DND-41 (cell line): ENCODE measurements around the gene HSD17B3.

Source experiments
- ATAC-seq: fragments of 200-7000 bp; cut with Tn5 transposase; 3 replicates; pipeline ENCODE4 v1.9.1; 2021; ENCODE audit warnings: low read depth; ENCODE audit not compliant: insufficient read depth
- DNase-seq: peaks from one replicate; pipeline ENCODE4 v3.0.0-alpha.2; 2020
- H2AFZ ChIP-seq: 2 replicates; pipeline ENCODE4 v1.6.0; 2012; ENCODE audit warnings: low read depth, low read length
- H3K27ac ChIP-seq: 2 replicates; pipeline ENCODE4 v1.5.1; 2012; ENCODE audit warnings: low read length, inconsistent platforms
- H3K27me3 ChIP-seq: fragments of 200-600 bp; sonication (generic); 2 replicates; pipeline ENCODE4 v1.6.0; 2012; ENCODE audit warnings: low read length, mild to moderate bottlenecking, inconsistent platforms; ENCODE audit not compliant: insufficient read depth, poor library complexity
- H3K36me3 ChIP-seq: 2 replicates; pipeline ENCODE4 v1.5.1; 2012; ENCODE audit warnings: low read length, inconsistent platforms; ENCODE audit not compliant: insufficient read depth
- H3K4me1 ChIP-seq: 2 replicates; pipeline ENCODE4 v1.5.1; 2012; ENCODE audit warnings: mild to moderate bottlenecking, low read length; ENCODE audit not compliant: insufficient read depth
- H3K4me2 ChIP-seq: 2 replicates; pipeline ENCODE4 v1.6.0; 2012; ENCODE audit warnings: mild to moderate bottlenecking, moderate library complexity, low read length, inconsistent platforms; ENCODE audit not compliant: insufficient read depth
- H3K4me3 ChIP-seq, 2 experiments: fragments of 200-600 bp in 1 of 2; shearing (Covaris generic) in 1 of 2; 2 replicates each; pipeline ENCODE4 v1.5.1; 2012 to 2016; ENCODE audit warnings: inconsistent platforms in 2 of 2, low read length in 2 of 2, mild to moderate bottlenecking in 2 of 2, low read depth in 1 of 2, moderate library complexity in 1 of 2
- H3K79me2 ChIP-seq: 2 replicates; pipeline ENCODE4 v1.6.0; 2012; ENCODE audit warnings: low read length, inconsistent platforms; ENCODE audit not compliant: insufficient read depth
- H3K9ac ChIP-seq: 2 replicates; pipeline ENCODE4 v1.6.0; 2012; ENCODE audit warnings: low read depth, mild to moderate bottlenecking, inconsistent platforms, low read length, moderate library complexity
- H3K9me3 ChIP-seq: 2 replicates; pipeline ENCODE4 v1.5.1; 2012; ENCODE audit warnings: low read length, moderate library complexity, mild to moderate bottlenecking, inconsistent platforms; ENCODE audit not compliant: insufficient read depth, severe bottlenecking
- H4K20me1 ChIP-seq: 2 replicates; pipeline ENCODE4 v1.6.0; 2012; ENCODE audit warnings: low read length; ENCODE audit not compliant: insufficient read depth
- EZH2 ChIP-seq: IDR thresholded peaks from 3 replicates; pipeline ENCODE4 v1.6.1; 2012; ENCODE audit warnings: borderline replicate concordance, low read depth, mild to moderate bottlenecking, moderate library complexity, low read length, inconsistent platforms; ENCODE audit not compliant: severe bottlenecking
- TF ChIP-seq, protein P1 (sequence below): IDR thresholded peaks from 2 replicates; pipeline ENCODE4 v1.5.1; 2012; ENCODE audit warnings: borderline replicate concordance, low read length, moderate library complexity, mild to moderate bottlenecking; ENCODE audit not compliant: poor library complexity, severe bottlenecking; ENCODE audit errors: extremely low read depth

Gene HSD17B3

DNA sequence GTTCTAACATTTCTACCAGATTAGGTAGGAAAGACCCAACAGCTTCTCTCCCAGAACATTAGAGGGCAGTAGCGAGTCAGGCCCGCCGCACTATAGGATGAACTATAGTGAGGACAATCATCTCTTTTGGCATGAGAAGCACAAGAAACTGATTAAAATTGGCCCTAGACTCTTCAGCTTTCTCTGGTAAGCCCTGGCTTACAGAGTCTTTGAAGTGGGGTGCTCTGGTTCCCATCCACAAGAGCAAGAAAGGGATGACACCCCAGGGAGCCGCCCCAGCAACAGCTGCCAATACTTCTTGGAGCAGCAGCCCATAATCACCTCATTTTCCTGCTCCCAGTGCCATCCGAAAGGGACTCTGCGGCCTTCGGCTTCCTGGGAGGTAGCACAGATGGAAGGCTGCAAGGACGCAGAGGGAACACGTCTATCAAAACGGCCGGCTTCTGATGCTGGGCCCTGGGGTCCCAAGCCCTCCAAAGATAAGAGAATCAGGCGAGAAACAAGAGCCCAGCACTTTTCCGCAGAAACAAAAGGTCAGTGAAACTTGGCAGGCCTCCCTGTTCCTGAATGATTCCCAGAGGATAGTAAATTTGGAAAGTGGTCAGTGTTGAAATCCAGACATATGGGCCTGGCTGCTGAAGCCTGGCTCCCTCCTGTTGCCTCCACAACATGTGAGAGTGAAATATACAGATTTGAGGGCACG lies 69.3 kb downstream of the HSD17B3 start:
- TF ChIP-seq, protein P1, sequence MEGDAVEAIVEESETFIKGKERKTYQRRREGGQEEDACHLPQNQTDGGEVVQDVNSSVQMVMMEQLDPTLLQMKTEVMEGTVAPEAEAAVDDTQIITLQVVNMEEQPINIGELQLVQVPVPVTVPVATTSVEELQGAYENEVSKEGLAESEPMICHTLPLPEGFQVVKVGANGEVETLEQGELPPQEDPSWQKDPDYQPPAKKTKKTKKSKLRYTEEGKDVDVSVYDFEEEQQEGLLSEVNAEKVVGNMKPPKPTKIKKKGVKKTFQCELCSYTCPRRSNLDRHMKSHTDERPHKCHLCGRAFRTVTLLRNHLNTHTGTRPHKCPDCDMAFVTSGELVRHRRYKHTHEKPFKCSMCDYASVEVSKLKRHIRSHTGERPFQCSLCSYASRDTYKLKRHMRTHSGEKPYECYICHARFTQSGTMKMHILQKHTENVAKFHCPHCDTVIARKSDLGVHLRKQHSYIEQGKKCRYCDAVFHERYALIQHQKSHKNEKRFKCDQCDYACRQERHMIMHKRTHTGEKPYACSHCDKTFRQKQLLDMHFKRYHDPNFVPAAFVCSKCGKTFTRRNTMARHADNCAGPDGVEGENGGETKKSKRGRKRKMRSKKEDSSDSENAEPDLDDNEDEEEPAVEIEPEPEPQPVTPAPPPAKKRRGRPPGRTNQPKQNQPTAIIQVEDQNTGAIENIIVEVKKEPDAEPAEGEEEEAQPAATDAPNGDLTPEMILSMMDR = peak; percentile 84
- TF ChIP-seq EZH2 = no peak
- ATAC-seq (peak; percentile 82), DNase-seq (peak; percentile 43)
- Histone ChIP-seq H3K4me3 (no peak overlapping the region), H4K20me1 (peaks cover 3% of the 10 kb centered on the region), H3K9me3 (no peaks in the 10 kb centered on the region), H3K36me3 (no peaks in the 10 kb centered on the region), H3K9ac (no peak overlapping the region), H3K27me3 (peaks cover 13% of the 10 kb centered on the region), H3K27ac (no peak overlapping the region), H3K79me2 (no peaks in the 10 kb centered on the region), H3K4me2 (no peak overlapping the region), H3K4me1 (no peaks in the 10 kb centered on the region), H2AFZ (no peak overlapping the region)

DNA sequence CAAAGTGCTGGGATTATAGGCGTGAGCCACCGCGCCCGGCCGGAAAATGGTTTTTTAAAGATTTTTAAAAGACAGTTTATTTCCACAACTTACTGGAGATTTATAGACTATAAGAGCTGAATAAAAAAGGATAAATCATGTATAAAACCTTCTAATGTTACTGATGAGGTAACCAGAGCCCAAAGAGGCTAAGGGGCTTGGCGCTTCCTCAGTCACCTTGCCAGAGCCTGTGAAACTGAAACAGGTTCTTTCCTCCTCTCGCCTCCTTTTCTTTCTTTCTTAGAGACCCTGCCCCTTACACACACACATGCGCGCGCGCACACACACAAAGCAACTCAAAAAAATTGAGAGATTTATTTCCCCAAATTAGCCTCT lies 69.8 kb downstream of the HSD17B3 start:
- Histone ChIP-seq H3K36me3 (no peaks in the 10 kb centered on the region), H3K4me2 (no peak overlapping the region), H3K79me2 (no peaks in the 10 kb centered on the region), H3K27ac (no peak overlapping the region), H3K4me3 (no peak overlapping the region), H2AFZ (no peak overlapping the region), H3K4me1 (no peaks in the 10 kb centered on the region), H3K9me3 (no peaks in the 10 kb centered on the region), H3K9ac (no peak overlapping the region), H4K20me1 (peaks cover 3% of the 10 kb centered on the region), H3K27me3 (peaks cover 13% of the 10 kb centered on the region)
- DNase-seq = no peak
- peak; percentile 9; the same call in 1 of the 3 replicates for ATAC-seq
- no peak for TF ChIP-seq EZH2
- TF ChIP-seq, protein P1 = no peak

DNA sequence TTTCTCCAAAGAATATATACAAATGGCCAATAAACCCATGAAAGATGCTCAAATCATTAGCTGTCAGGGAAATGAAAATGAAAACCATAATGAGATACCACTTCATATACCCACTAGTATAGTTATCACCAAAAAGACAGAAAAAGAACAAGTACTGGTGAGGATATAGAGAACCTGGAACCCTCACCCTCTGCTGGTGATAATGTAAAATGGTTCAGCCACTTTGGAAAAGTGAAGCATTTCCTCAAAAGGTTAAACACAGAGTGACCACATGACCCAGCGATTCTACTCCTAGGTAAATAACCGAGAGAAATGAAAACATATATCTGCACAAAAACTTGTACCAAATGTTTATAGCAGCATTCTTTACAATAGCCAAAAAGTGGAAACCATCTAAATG lies 72.0 kb downstream of the HSD17B3 start:
- no peak for DNase-seq
- TF ChIP-seq, protein P1 = peak; percentile 3
- no peak for TF ChIP-seq EZH2
- H3K9me3 ChIP-seq = no peaks in the 10 kb centered on the region
- H3K4me3 ChIP-seq = no peak overlapping the region
- H3K4me2 ChIP-seq = no peak overlapping the region
- H3K27me3 ChIP-seq = peaks cover 4% of the 10 kb centered on the region
- no peaks in the 10 kb centered on the region for H3K79me2 ChIP-seq
- H3K36me3 ChIP-seq = no peaks in the 10 kb centered on the region
- no peak for ATAC-seq
- no peak overlapping the region for H2AFZ ChIP-seq
- H4K20me1 ChIP-seq = peaks cover 3% of the 10 kb centered on the region
- no peaks in the 10 kb centered on the region for H3K4me1 ChIP-seq
- H3K9ac ChIP-seq = no peak overlapping the region
- H3K27ac ChIP-seq = no peak overlapping the region

DNA sequence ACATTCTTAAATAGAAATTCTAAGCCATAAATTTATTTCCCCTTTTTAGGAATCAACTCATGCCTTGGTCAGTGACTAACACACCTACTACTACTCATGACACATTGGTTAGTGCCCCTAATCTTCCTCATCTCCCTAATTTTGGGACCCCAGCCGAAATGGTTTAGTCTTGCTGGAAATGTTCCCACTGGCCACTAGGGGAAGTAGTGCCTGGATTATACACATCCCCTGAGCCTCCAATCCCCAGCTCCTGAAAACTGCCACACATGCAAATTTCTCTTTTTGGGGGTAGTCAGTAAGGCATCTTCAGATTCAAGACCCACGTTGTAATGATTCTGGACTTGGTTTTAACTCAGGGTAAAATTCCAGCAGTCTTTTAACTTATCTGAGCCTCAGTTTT lies 79.8 kb downstream of the HSD17B3 start:
- ATAC-seq (no peak), DNase-seq (no peak)
- no peak overlapping the region for H3K4me3 ChIP-seq
- H3K79me2 ChIP-seq = no peaks in the 10 kb centered on the region
- no peak overlapping the region for H3K4me2 ChIP-seq
- peaks cover 5% of the 10 kb centered on the region for H3K9me3 ChIP-seq
- H3K27me3 ChIP-seq = peaks cover 4% of the 10 kb centered on the region
- no peak overlapping the region for H2AFZ ChIP-seq
- H3K36me3 ChIP-seq = no peaks in the 10 kb centered on the region
- TF ChIP-seq, protein P1 = peak; percentile 42
- no peak for TF ChIP-seq EZH2
- no peaks in the 10 kb centered on the region for H4K20me1 ChIP-seq
- no peak overlapping the region for H3K27ac ChIP-seq
- H3K9ac ChIP-seq = no peak overlapping the region
- no peaks in the 10 kb centered on the region for H3K4me1 ChIP-seq
